CD14-positive monocyte (primary cell): Measurements from ENCODE around the gene DAPK1. TPM values are rescaled to one million over a fixed set of nuclear protein-coding genes. Genes with fewer than 3 reads are reported as not detected.

Experiments used
- DNase-seq, 3 donors: peaks; one replicate each; pipeline ENCODE4 v3.0.0-alpha.2; 2011 to 2022
- H2AFZ ChIP-seq: 2 replicates; pipeline ENCODE4 v1.6.0; 2012; ENCODE audit warnings: mild to moderate bottlenecking, low read depth, low read length, inconsistent platforms; ENCODE audit not compliant: insufficient read depth, poor library complexity, severe bottlenecking
- H3K27ac ChIP-seq, 2 donors: 1 replicate in 1 of 2; 2 replicates in 1 of 2; pipeline ENCODE4 v1.5.1; 2012 to 2013; ENCODE audit warnings: low read length in 2 of 2, control low read depth in 1 of 2, inconsistent platforms in 1 of 2, low read depth in 1 of 2, mild to moderate bottlenecking in 1 of 2
- H3K27me3 ChIP-seq, 2 donors: one replicate each; pipeline versions ENCODE4 v1.6.0 to v1.6.1; 2011 to 2013; ENCODE audit warnings: low read length in 2 of 2; ENCODE audit not compliant: control insufficient read depth in 2 of 2, insufficient read depth in 2 of 2
- H3K36me3 ChIP-seq, 2 donors: replicated peaks in 1 of 2; 1 replicate in 1 of 2; 2 replicates in 1 of 2; pipeline versions ENCODE4 v1.5.1 to v1.6.1; 2012 to 2013; ENCODE audit warnings: low read length in 2 of 2, control low read depth in 1 of 2, inconsistent platforms in 1 of 2, mild to moderate bottlenecking in 1 of 2; ENCODE audit not compliant: insufficient read depth in 2 of 2, control insufficient read depth in 1 of 2
- H3K4me1 ChIP-seq, 2 donors: 1 replicate in 1 of 2; 2 replicates in 1 of 2; pipeline versions ENCODE4 v1.5.1 to v1.6.1; 2012 to 2013; ENCODE audit warnings: low read length in 2 of 2, control low read depth in 1 of 2, inconsistent platforms in 1 of 2, mild to moderate bottlenecking in 1 of 2, moderate library complexity in 1 of 2; ENCODE audit not compliant: insufficient read depth in 2 of 2, control insufficient read depth in 1 of 2
- H3K4me2 ChIP-seq: replicated peaks from 2 replicates; pipeline ENCODE3; 2012; ENCODE audit warnings: low read length, moderate library complexity, mild to moderate bottlenecking; ENCODE audit not compliant: poor library complexity, severe bottlenecking; ENCODE audit errors: extremely low read depth
- H3K4me3 ChIP-seq, 3 experiments: fragments of 200-600 bp in 1 of 3; sonication (generic) in 1 of 3; replicated peaks in 1 of 3; 1 replicate in 2 of 3; 2 replicates in 1 of 3; pipeline ENCODE4 v1.5.1; 2011 to 2013; ENCODE audit warnings: low read length in 3 of 3, mild to moderate bottlenecking in 3 of 3, control low read depth in 2 of 3, low read depth in 2 of 3, inconsistent platforms in 1 of 3, moderate library complexity in 1 of 3
- H3K79me2 ChIP-seq: 2 replicates; pipeline ENCODE4 v1.6.0; 2012; ENCODE audit warnings: mild to moderate bottlenecking, control low read depth, inconsistent platforms, low read length, moderate library complexity; ENCODE audit not compliant: insufficient read depth
- H3K9ac ChIP-seq: 2 replicates; pipeline ENCODE4 v1.6.0; 2017; ENCODE audit warnings: low read length, mild to moderate bottlenecking; ENCODE audit not compliant: insufficient read depth, poor library complexity, severe bottlenecking
- H3K9me3 ChIP-seq, 2 donors: replicated peaks in 1 of 2; 1 replicate in 1 of 2; 2 replicates in 1 of 2; pipeline versions ENCODE4 v1.5.1 to v1.6.1; 2012 to 2013; ENCODE audit warnings: low read length in 2 of 2, control low read depth in 1 of 2; ENCODE audit not compliant: control insufficient read depth in 1 of 2, insufficient read depth in 1 of 2
- H4K20me1 ChIP-seq: 2 replicates; pipeline ENCODE4 v1.6.0; 2012; ENCODE audit warnings: mild to moderate bottlenecking, low read length, control low read depth, moderate library complexity; ENCODE audit not compliant: insufficient read depth
- H3K27ac Mint-ChIP-seq, 7 donors: one replicate each; pipeline ENCODE4 v1.8.0; 2020; ENCODE audit warnings: mild to moderate bottlenecking in 7 of 7, mixed read lengths in 7 of 7, moderate library complexity in 6 of 7, inconsistent platforms in 2 of 7
- H3K27me3 Mint-ChIP-seq, 3 donors: one replicate each; pipeline ENCODE4 v1.8.0; 2021 to 2022; ENCODE audit warnings: low read depth in 3 of 3, mild to moderate bottlenecking in 3 of 3, mixed read lengths in 3 of 3, moderate library complexity in 3 of 3, inconsistent platforms in 1 of 3
- H3K36me3 Mint-ChIP-seq, 2 donors: one replicate each; pipeline ENCODE4 v1.8.0; 2020; ENCODE audit warnings: mixed read lengths in 2 of 2, inconsistent platforms in 1 of 2, mild to moderate bottlenecking in 1 of 2
- H3K4me1 Mint-ChIP-seq: one replicate; pipeline ENCODE4 v1.8.0; 2020; ENCODE audit warnings: mild to moderate bottlenecking, mixed read lengths
- H3K4me3 Mint-ChIP-seq, 2 donors: one replicate each; pipeline ENCODE4 v1.8.0; 2020; ENCODE audit warnings: mild to moderate bottlenecking in 2 of 2, mixed read lengths in 2 of 2, moderate library complexity in 1 of 2
- H3K9me3 Mint-ChIP-seq, 7 donors: one replicate each; pipeline ENCODE4 v1.8.0; 2020 to 2022; ENCODE audit warnings: mixed read lengths in 7 of 7, mild to moderate bottlenecking in 6 of 7, moderate library complexity in 6 of 7, inconsistent platforms in 2 of 7
- WGBS: methylation state at CpG from one replicate; pipeline ENCODE4 v1.1.5; 2013; ENCODE audit warnings: missing lambda C conversion rate; ENCODE audit not compliant: insufficient coverage; 5-methylcytosine and 5-hydroxymethylcytosine counted together
- intact Hi-C, 2 donors: fragments of 100-400 bp; cut with micrococcal nuclease; formaldehyde crosslinking; loops; one replicate each; pipeline versions ENCODE4 v1.15.0 to v1.15.1; 2023
- polyA plus RNA-seq, 3 donors: library from polyadenylated mRNA; depleted of rRNA in 1 of 3; unstranded in 2 of 3; stranded (reverse) in 1 of 3; fragments of 300-500 nt in 2 of 3; fragments of >200 nt in 1 of 3; fragmentation: Illumina TruSeq in 2 of 3; gene quantifications; 1 replicate in 2 of 3; 2 replicates in 1 of 3; pipeline ENCODE4 v1.2.3, GENCODE V29; 2012 to 2021
- TF ChIP-seq, protein P1 (sequence below): fragments of 200-600 bp; IDR thresholded peaks from one replicate; pipeline ENCODE4 v1.8.0; 2022; ENCODE audit warnings: antibody characterized with exemption, mild to moderate bottlenecking

DAPK1 gene
- polyA plus RNA-seq, 3 donors = 24.1 to 102 (median 44.4) TPM

DNA sequence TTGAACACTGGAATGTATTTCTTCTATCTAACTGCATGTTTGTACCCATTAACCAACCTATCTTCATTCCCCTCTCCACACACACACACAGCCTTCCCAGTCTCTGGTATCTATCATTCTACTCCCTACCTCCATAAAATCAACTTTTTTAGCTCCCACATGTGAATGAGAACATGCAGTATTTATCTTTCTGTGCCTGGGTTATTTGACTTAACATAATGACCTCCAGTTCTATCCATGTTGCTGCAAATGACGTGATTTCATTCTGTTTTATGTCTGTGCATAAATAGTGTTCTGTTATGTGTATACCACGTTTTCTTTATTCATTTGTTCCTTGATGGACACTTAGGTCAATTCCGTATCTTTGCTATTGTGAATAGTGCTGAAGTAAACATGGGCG lies 189.5 kb downstream of the DAPK1 start:
- Histone ChIP-seq H3K27ac (no peak overlapping the region), H3K4me1 (peaks cover 21 to 23% of the 10 kb centered on the region in 2 donors), H3K9me3 (no peaks in the 10 kb centered on the region), H3K27me3 (no peaks in the 10 kb centered on the region), H4K20me1 (peaks cover 70% of the 10 kb centered on the region), H3K9ac (no peak overlapping the region), H3K4me3 (no peak overlapping the region), H3K79me2 (no peaks in the 10 kb centered on the region), H2AFZ (no peak overlapping the region), H3K4me2 (no peak overlapping the region), H3K36me3 (peaks cover 28 to 88% of the 10 kb centered on the region in 2 donors)
- H3K9me3 Mint-ChIP-seq = peaks cover 0 to 3% (median 0%) of the 10 kb centered on the region in 7 donors
- H3K36me3 Mint-ChIP-seq = peaks cover 88 to 94% of the 10 kb centered on the region in 2 donors
- peaks cover 0 to 2% (median 0%) of the 10 kb centered on the region in 3 donors for H3K27me3 Mint-ChIP-seq
- H3K4me3 Mint-ChIP-seq = no peak overlapping the region
- DNase-seq = no peak
- WGBS = no CpG with 5 or more reads among the region's 4 CpGs
- TF ChIP-seq, protein P1, sequence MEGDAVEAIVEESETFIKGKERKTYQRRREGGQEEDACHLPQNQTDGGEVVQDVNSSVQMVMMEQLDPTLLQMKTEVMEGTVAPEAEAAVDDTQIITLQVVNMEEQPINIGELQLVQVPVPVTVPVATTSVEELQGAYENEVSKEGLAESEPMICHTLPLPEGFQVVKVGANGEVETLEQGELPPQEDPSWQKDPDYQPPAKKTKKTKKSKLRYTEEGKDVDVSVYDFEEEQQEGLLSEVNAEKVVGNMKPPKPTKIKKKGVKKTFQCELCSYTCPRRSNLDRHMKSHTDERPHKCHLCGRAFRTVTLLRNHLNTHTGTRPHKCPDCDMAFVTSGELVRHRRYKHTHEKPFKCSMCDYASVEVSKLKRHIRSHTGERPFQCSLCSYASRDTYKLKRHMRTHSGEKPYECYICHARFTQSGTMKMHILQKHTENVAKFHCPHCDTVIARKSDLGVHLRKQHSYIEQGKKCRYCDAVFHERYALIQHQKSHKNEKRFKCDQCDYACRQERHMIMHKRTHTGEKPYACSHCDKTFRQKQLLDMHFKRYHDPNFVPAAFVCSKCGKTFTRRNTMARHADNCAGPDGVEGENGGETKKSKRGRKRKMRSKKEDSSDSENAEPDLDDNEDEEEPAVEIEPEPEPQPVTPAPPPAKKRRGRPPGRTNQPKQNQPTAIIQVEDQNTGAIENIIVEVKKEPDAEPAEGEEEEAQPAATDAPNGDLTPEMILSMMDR = no peak
- H3K4me1 Mint-ChIP-seq = peaks cover 26% of the 10 kb centered on the region
- peak overlapping the region in 2 of 7 donors; percentile 3 to 51 for H3K27ac Mint-ChIP-seq
- intact Hi-C loops = no loop called here

DNA sequence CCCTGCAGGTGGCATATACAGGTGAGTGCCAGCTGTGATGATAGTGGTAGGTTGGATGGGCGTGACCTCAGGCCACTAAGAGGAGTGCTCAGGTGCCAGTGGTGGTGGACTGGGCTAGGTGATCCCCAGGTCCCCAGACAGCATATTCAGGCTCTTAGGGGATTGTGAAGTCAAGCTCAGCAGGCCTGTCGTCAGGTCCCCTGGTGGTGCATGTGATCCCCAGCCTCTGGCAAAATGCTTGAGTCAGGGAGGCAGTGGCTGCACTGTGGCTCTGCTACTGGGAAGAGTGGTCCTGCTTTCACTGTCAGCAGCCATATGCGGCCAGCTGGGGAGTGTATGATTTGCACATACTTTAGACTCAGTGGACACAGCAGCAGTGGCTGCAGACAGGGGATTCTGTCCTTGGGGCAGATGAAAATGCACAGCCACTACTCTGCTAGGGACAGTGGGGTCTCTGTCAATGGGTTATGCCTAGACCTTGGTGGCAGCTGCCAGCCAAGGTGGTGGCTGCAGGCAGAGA lies 196.6 kb downstream of the DAPK1 start:
- WGBS = 97% methylated on average over 3 of the region's 3 CpGs
- no peak for DNase-seq
- Histone ChIP-seq H3K4me2 (no peak overlapping the region), H3K27me3 (no peaks in the 10 kb centered on the region), H3K4me3 (no peak overlapping the region), H3K4me1 (peaks cover 0 to 4% of the 10 kb centered on the region in 2 donors), H3K9ac (no peak overlapping the region), H3K79me2 (no peaks in the 10 kb centered on the region), H4K20me1 (peaks cover 73% of the 10 kb centered on the region), H3K36me3 (peaks cover 50 to 94% of the 10 kb centered on the region in 2 donors), H3K9me3 (peaks cover 0 to 3% of the 10 kb centered on the region in 2 donors), H3K27ac (no peak overlapping the region), H2AFZ (no peak overlapping the region)
- Mint-ChIP-seq H3K4me1 (peaks cover 11% of the 10 kb centered on the region), H3K27ac (no peak overlapping the region), H3K36me3 (peaks cover 90 to 98% of the 10 kb centered on the region in 2 donors), H3K4me3 (no peak overlapping the region), H3K9me3 (peaks cover 0 to 10% (median 3%) of the 10 kb centered on the region in 7 donors), H3K27me3 (no peaks in the 10 kb centered on the region)
- TF ChIP-seq, protein P1 = no peak
- intact Hi-C loops = no loop called here
